Renal cortical epithelial cell (primary cell): ENCODE measurements around the gene MAPK11. TPM values are rescaled to one million over a fixed set of nuclear protein-coding genes. Genes with fewer than 3 reads are reported as not detected.

Experiments
- DNase-seq: peaks from one replicate; pipeline ENCODE4 v3.0.0-alpha.2; 2011; ENCODE audit warnings: low read depth
- total RNA-seq: library from RNA; depleted of rRNA; stranded (reverse); fragments of >200 nt; gene quantifications from 2 replicates; pipeline ENCODE4 v1.2.3, GENCODE V29; 2014

The MAPK11 gene
- total RNA-seq, 1 donor from 2014 or later: 9.9 TPM

- no peak for DNase-seq
These were observed 37.9 kb upstream of the MAPK11 start for GRCh38 chr22:50307890-50308596.

- DNase-seq: no peak
These were observed 36.9 kb upstream of the MAPK11 start, which contains the start of gene PLXNB2 for GRCh38 chr22:50306753-50307749. Gene PLXNB2, minus strand, starts transcription at chr22:50307646. Its CDS starts 17,062 bp downstream, at chr22:50290584.

- DNase-seq: peak; percentile 94
These were observed 35.9 kb upstream of the MAPK11 start for GRCh38 chr22:50305923-50306566.

- DNase-seq: no peak
These were observed 35.3 kb upstream of the MAPK11 start for GRCh38 chr22:50305393-50305922.

- no peak for DNase-seq
These were observed 34.6 kb upstream of the MAPK11 start for GRCh38 chr22:50304528-50305392.

- no peak for DNase-seq
These were observed 33.8 kb upstream of the MAPK11 start for GRCh38 chr22:50303848-50304527.

GRCh38 chr22:50303515-50303847 lies 33.3 kb upstream of the MAPK11 start:
- DNase-seq: no peak

- no peak for DNase-seq
These were observed 32.4 kb upstream of the MAPK11 start for GRCh38 chr22:50302564-50302963.

- DNase-seq: no peak
These were observed 31.9 kb upstream of the MAPK11 start for GRCh38 chr22:50302041-50302541.

- no peak for DNase-seq
These were observed 31.4 kb upstream of the MAPK11 start for GRCh38 chr22:50301581-50301991.

GRCh38 chr22:50300620-50301257 lies 30.6 kb upstream of the MAPK11 start:
- DNase-seq: no peak

GRCh38 chr22:50299785-50300619 lies 29.8 kb upstream of the MAPK11 start:
- no peak for DNase-seq

GRCh38 chr22:50298937-50299784 lies 29.0 kb upstream of the MAPK11 start:
- DNase-seq: no peak

GRCh38 chr22:50298266-50298637 lies 28.1 kb upstream of the MAPK11 start:
- DNase-seq: no peak

GRCh38 chr22:50297510-50298265 lies 27.5 kb upstream of the MAPK11 start:
- no peak for DNase-seq

GRCh38 chr22:50296658-50297490 lies 26.7 kb upstream of the MAPK11 start:
- no peak for DNase-seq
